Measurements from ENCODE around the gene CARM1.
"Not testable (repeated sequence)": the region's sequence is repeated elsewhere in the genome, so short reads cannot be mapped to it uniquely, and the experiment has no call there.

Gene CARM1

GRCh38 chr19:10943412-10943811 is 72.1 kb downstream of the CARM1 start:
- WGBS, 2 experiments (ENCODE audit: insufficient coverage in 2 of 2): 94% methylated on average over 3 of the region's 4 CpGs; no CpG with 5 or more reads in 1 of the 2 experiments
- not testable (repeated sequence) for H3K4me3 ChIP-seq (ENCODE audit: extremely low read depth, insufficient read depth, low read length, poor library complexity, severe bottlenecking); H3K36me3 ChIP-seq (ENCODE audit: control insufficient read depth, insufficient read depth, low read length); H3K9me3 ChIP-seq (ENCODE audit: control insufficient read depth, low read length); H3K4me1 ChIP-seq (ENCODE audit: control insufficient read depth, insufficient read depth, low read length, poor library complexity, severe bottlenecking); H3K27ac ChIP-seq (ENCODE audit: low read depth, low read length, severe bottlenecking)

GRCh38 chr19:10945264-10945663 is 73.9 kb downstream of the CARM1 start:
- no peak overlapping the region for H3K4me3 ChIP-seq (ENCODE audit: extremely low read depth, insufficient read depth, low read length, poor library complexity, severe bottlenecking)
- H3K9me3 ChIP-seq (ENCODE audit: control insufficient read depth, low read length): no peaks in the 10 kb centered on the region
- WGBS, 2 experiments (ENCODE audit: insufficient coverage in 2 of 2): 86 to 100% methylated on average over 1 to 2 of the region's 4 CpGs
- H3K27ac ChIP-seq (ENCODE audit: low read depth, low read length, severe bottlenecking): no peak overlapping the region
- no peaks in the 10 kb centered on the region for H3K36me3 ChIP-seq (ENCODE audit: control insufficient read depth, insufficient read depth, low read length)
- H3K4me1 ChIP-seq (ENCODE audit: control insufficient read depth, insufficient read depth, low read length, poor library complexity, severe bottlenecking): no peaks in the 10 kb centered on the region

DNA sequence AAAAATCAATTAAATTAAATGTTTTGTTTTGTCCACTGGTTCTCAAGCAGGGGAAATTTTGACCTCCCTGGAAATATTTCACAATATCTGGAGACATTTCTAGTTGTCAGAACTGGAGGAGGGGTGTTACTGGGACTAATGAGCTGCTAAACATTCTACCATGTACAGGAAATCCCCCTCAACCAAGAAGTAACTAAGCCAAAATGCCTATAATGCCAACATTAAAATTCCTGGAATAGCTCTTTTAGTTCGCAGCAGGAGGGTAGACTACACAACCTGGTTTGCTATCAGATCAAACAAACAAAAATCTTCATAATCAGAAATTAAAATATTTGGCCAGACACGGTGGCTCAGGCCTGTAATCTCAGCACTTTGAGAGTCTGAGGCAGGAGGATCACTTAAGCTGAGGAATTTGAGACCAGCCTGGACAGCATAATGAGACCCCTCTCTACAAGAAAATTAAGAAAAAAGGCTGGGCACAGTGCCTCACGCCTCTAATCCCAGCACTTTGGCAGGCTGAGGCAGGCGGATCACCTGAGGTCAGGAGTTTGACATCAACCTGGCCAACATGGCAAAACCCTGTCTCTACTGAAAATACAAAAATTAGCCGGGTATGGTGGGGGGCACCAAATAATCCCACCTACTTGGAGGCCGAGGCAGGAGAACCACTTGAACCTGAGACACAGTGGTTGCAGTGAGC is 75.8 kb downstream of the CARM1 start:
- no peaks in the 10 kb centered on the region for H3K4me1 ChIP-seq (ENCODE audit: control insufficient read depth, insufficient read depth, low read length, poor library complexity, severe bottlenecking)
- H3K9me3 ChIP-seq (ENCODE audit: control insufficient read depth, low read length): no peaks in the 10 kb centered on the region
- WGBS, 2 experiments (ENCODE audit: insufficient coverage in 2 of 2): 83 to 96% methylated on average over 3 to 4 of the region's 6 CpGs
- H3K4me3 ChIP-seq (ENCODE audit: extremely low read depth, insufficient read depth, low read length, poor library complexity, severe bottlenecking): no peak overlapping the region
- H3K36me3 ChIP-seq (ENCODE audit: control insufficient read depth, insufficient read depth, low read length): no peaks in the 10 kb centered on the region
- no peak overlapping the region for H3K27ac ChIP-seq (ENCODE audit: low read depth, low read length, severe bottlenecking)

DNA sequence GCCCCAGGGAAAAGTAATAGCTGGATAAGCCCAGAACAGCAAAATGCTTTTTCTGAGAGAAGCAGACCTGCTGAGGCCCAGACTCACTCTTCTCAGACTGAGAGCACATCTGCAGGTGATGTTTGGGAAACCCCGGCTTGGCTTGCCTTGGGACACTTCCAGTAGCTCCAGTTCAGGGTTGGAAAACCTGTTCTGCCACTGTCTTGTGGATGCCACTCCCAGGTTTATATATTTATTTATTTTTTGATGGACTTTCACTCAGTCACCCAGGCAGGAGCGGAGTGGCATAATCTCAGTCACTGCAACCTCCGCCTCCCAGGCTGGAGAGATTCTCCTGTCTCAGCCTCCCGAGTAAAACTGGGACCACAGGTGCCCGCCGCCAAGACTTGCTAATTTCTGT is 81.5 kb downstream of the CARM1 start:
- WGBS, 2 experiments (ENCODE audit: insufficient coverage in 2 of 2): 93 to 98% methylated on average over 5 to 6 of the region's 6 CpGs
- no peak overlapping the region for H3K4me3 ChIP-seq (ENCODE audit: extremely low read depth, insufficient read depth, low read length, poor library complexity, severe bottlenecking)
- H3K4me1 ChIP-seq (ENCODE audit: control insufficient read depth, insufficient read depth, low read length, poor library complexity, severe bottlenecking): no peaks in the 10 kb centered on the region

DNA sequence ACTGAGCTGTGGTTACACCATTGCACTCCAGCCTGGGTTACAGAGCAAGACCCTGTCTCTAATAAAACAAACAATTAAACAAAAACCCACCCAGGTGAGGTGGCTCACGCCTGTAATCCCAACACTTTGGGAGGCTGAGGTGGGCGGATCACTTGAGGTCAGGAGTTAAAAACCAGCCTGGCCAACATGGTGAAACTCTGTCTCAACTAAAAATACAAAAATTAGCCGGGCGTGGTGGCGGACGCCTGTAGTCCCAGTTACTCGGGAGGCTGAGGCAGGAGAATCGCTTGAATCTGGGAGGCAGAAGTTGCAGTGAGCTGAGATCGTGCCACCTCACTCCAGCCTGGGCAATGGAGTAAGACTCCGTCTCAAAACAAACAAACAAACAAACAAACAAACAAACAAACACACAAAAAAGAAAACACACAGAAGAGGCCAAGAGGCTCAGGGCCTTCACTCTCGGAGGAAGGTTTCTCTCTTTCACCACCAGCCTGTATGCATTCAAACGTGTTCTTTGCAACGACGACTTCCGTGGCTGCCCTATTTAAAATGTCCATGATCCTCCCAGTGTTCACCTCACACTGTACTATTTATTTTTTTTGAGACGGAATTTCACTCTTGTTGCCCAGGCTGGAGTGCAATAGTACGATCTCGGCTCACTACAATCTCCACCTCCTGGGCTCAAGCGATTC is 88.1 kb downstream of the CARM1 start:
- not testable (repeated sequence) for H3K27ac ChIP-seq (ENCODE audit: low read depth, low read length, severe bottlenecking); H3K4me1 ChIP-seq (ENCODE audit: control insufficient read depth, insufficient read depth, low read length, poor library complexity, severe bottlenecking); H3K9me3 ChIP-seq (ENCODE audit: control insufficient read depth, low read length); H3K36me3 ChIP-seq (ENCODE audit: control insufficient read depth, insufficient read depth, low read length)
- 89 to 98% methylated on average over 13 to 16 of the region's 19 CpGs for WGBS, 2 experiments (ENCODE audit: insufficient coverage in 2 of 2)
- peak overlapping the region; percentile 53 for H3K4me3 ChIP-seq (ENCODE audit: extremely low read depth, insufficient read depth, low read length, poor library complexity, severe bottlenecking)

More for the DNA sequence above, 81.5 kb downstream of the CARM1 start:
- H3K9me3 ChIP-seq (ENCODE audit: control insufficient read depth, low read length): no peaks in the 10 kb centered on the region
- no peaks in the 10 kb centered on the region for H3K36me3 ChIP-seq (ENCODE audit: control insufficient read depth, insufficient read depth, low read length)
- no peak overlapping the region for H3K27ac ChIP-seq (ENCODE audit: low read depth, low read length, severe bottlenecking)

GRCh38 chr19:10960314-10961072 is 89.1 kb downstream of the CARM1 start, which contains the start of gene SMARCA4:
Gene SMARCA4 (plus strand): TSS chr19:10961030. CDS start chr19:10984152, 23,122 bp downstream.
- Histone ChIP-seq H3K36me3 (ENCODE audit: control insufficient read depth, insufficient read depth, low read length) (peaks cover 18% of the 10 kb centered on the region), H3K27ac (ENCODE audit: low read depth, low read length, severe bottlenecking) (peak within 1 kb of the TSS; percentile 95), H3K9me3 (ENCODE audit: control insufficient read depth, low read length) (no peaks in the 10 kb centered on the region), H3K4me3 (ENCODE audit: extremely low read depth, insufficient read depth, low read length, poor library complexity, severe bottlenecking) (peak within 1 kb of the TSS; percentile 95), H3K4me1 (ENCODE audit: control insufficient read depth, insufficient read depth, low read length, poor library complexity, severe bottlenecking) (no peaks in the 10 kb centered on the region)
- 2 to 3% methylated on average over 64 to 73 of the region's 100 CpGs for WGBS, 2 experiments (ENCODE audit: insufficient coverage in 2 of 2)

- Histone ChIP-seq H3K4me1 (ENCODE audit: control insufficient read depth, insufficient read depth, low read length, poor library complexity, severe bottlenecking) (no peaks in the 10 kb centered on the region), H3K9me3 (ENCODE audit: control insufficient read depth, low read length) (no peaks in the 10 kb centered on the region), H3K4me3 (ENCODE audit: extremely low read depth, insufficient read depth, low read length, poor library complexity, severe bottlenecking) (peak overlapping the region; percentile 95), H3K36me3 (ENCODE audit: control insufficient read depth, insufficient read depth, low read length) (peaks cover 24% of the 10 kb centered on the region), H3K27ac (ENCODE audit: low read depth, low read length, severe bottlenecking) (peak overlapping the region; percentile 95)
- WGBS, 2 experiments (ENCODE audit: insufficient coverage in 2 of 2): 0% methylated on average over 44 to 50 of the region's 92 CpGs
These were observed 89.9 kb downstream of the CARM1 start for GRCh38 chr19:10961073-10961860.

DNA sequence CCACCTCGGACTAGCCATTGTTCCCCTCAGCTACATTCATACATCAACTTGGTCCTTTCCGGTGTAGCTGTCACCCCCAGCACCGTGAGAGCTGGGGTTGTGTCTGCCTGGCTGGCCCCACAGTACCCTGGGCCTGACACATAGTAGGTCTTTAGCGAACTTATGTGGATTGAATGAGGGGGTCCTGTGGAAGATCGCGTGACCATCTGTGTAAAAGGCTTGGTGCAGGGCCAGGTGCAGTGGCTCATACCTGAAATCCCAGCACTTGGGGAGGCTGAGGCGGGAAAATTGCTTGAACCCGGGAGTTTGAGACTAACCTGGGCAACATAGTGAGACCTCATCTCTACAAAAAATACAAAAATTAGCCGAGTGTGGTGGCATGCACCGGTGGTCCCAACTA is 91.5 kb downstream of the CARM1 start:
- Histone ChIP-seq H3K27ac (ENCODE audit: low read depth, low read length, severe bottlenecking) (no peak overlapping the region), H3K4me3 (ENCODE audit: extremely low read depth, insufficient read depth, low read length, poor library complexity, severe bottlenecking) (peak overlapping the region; percentile 95), H3K4me1 (ENCODE audit: control insufficient read depth, insufficient read depth, low read length, poor library complexity, severe bottlenecking) (no peaks in the 10 kb centered on the region), H3K36me3 (ENCODE audit: control insufficient read depth, insufficient read depth, low read length) (peaks cover 34% of the 10 kb centered on the region), H3K9me3 (ENCODE audit: control insufficient read depth, low read length) (no peaks in the 10 kb centered on the region)
- 90 to 98% methylated on average over 6 to 7 of the region's 10 CpGs for WGBS, 2 experiments (ENCODE audit: insufficient coverage in 2 of 2)

GRCh38 chr19:10963865-10964264 is 92.5 kb downstream of the CARM1 start:
- no peaks in the 10 kb centered on the region for H3K9me3 ChIP-seq (ENCODE audit: control insufficient read depth, low read length)
- H3K27ac ChIP-seq (ENCODE audit: low read depth, low read length, severe bottlenecking): no peak overlapping the region
- no peaks in the 10 kb centered on the region for H3K4me1 ChIP-seq (ENCODE audit: control insufficient read depth, insufficient read depth, low read length, poor library complexity, severe bottlenecking)
- WGBS, 2 experiments (ENCODE audit: insufficient coverage in 2 of 2): 96 to 100% methylated on average over 3 to 4 of the region's 4 CpGs
- H3K4me3 ChIP-seq (ENCODE audit: extremely low read depth, insufficient read depth, low read length, poor library complexity, severe bottlenecking): no peak overlapping the region
- H3K36me3 ChIP-seq (ENCODE audit: control insufficient read depth, insufficient read depth, low read length): peaks cover 34% of the 10 kb centered on the region

- no peak overlapping the region for H3K27ac ChIP-seq (ENCODE audit: low read depth, low read length, severe bottlenecking)
- peaks cover 36% of the 10 kb centered on the region for H3K36me3 ChIP-seq (ENCODE audit: control insufficient read depth, insufficient read depth, low read length)
- WGBS, 2 experiments (ENCODE audit: insufficient coverage in 2 of 2): 97 to 98% methylated on average over 4 of the region's 4 CpGs
- H3K4me3 ChIP-seq (ENCODE audit: extremely low read depth, insufficient read depth, low read length, poor library complexity, severe bottlenecking): no peak overlapping the region
- H3K9me3 ChIP-seq (ENCODE audit: control insufficient read depth, low read length): no peaks in the 10 kb centered on the region
- no peaks in the 10 kb centered on the region for H3K4me1 ChIP-seq (ENCODE audit: control insufficient read depth, insufficient read depth, low read length, poor library complexity, severe bottlenecking)
These were observed 93.5 kb downstream of the CARM1 start for GRCh38 chr19:10964903-10965302.
